Measurements from ENCODE around the gene DOCK3.
"Not testable (repeated sequence)": the region's sequence is repeated elsewhere in the genome, so short reads cannot be mapped to it uniquely, and the experiment has no call there.

The DOCK3 gene

DNA sequence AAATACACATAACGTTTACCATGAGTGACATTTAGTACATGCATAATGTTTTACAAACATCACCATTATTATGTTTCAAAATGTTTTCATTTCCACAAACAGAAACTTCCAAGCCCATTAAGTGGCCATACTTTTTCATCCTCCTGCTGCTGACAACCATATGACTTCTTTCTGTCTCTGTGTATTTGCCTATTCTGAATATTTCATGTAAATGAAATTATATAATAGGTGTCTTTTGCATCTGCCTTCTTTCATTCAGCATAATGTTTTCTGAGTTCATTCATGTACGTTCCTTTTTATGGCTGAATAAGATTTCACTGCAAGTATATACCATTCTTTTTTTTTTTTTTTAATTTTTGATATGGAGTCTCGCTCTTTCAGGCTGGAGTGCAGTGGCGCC lies 209.0 kb downstream of the DOCK3 start:
- no peak for DNase-seq (ENCODE audit: low spot score)

DNA sequence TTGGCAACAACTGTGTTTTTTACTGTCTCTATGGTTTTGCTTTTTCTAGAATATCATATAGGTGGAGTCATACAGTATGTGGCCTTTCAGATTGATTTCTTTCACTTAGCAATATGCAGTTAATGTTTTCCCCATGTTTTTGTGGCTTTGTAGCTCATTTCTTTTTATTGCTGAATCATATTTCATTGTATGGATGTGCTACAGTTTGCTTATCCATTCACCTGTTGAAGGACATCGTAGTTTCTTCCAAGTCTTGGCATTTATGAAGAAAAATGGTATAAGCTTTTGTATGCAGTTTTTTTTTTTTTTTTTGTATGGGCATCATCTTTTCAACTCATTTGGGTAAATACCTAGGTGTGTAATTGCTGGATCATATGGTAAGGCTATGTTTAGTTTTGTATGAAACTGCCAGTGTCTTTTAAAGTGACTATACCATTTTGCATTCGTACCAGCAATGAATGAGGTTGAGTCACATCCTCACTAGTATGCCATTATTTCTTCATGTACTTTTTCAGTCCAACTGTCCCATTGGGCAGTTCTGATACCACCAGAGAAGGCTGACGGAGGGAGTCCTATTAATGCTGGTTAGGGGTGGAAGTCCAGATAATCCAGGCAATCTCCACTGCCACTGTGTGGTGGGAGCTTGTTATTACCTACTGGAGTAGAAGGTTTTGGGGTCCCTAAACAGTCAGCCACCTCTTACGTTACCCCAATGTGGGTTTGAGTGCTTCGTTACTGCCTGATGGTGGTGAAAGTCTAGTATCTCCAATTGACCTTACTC lies 210.5 kb downstream of the DOCK3 start:
- no peak for DNase-seq (ENCODE audit: low spot score)

DNA sequence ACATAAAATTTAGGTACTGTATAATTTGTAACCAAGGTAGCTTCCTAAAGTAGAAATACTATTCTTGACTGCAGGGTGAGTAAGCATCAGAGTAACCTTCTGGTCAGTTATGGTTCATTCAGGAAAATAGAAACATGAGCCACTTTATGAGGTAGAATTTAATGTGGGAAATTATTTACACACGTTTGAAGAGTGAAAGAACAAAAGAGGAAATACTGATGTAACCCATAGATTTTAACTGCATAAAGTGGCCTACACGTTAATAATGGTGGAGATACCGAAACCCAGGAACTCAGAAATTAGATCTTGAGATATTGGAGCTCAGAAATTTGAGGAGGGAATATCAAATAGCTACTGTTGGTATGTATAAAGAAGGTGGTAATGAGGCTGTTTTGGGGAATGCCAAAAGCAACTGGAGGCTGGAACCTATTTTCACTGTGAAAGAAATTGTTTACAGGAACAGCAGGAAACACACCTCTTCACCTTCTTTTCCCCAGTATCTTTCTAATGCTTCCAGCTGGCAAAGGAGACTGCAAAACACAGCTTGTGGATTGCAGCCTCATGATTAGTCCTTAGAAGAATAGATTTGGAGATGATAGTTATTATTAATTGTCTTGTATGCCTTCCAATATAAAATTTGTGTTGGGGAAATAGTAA lies 216.1 kb downstream of the DOCK3 start:
- DNase-seq (ENCODE audit: low spot score) = no peak

DNA sequence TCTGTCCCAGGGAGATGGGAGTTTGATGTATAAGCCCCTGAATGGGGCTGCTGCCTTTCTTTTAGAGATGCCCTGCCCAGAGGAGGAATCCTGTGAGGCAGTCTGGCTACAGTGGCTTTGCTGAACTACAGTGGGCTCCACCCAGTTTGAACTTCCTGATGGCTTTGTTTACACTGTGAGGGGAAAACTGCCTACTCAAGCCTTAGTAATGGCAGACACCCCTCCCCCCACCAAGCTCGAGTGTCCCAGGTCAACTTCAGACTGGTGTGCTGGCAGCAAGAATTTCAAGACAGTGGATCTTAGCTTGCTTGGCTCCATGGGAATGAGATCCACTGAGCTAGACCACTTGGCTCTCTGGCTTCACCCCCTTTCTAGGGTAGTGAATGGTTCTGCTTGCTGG lies 226.4 kb downstream of the DOCK3 start:
- not testable (repeated sequence) for DNase-seq (ENCODE audit: low spot score)

DNA sequence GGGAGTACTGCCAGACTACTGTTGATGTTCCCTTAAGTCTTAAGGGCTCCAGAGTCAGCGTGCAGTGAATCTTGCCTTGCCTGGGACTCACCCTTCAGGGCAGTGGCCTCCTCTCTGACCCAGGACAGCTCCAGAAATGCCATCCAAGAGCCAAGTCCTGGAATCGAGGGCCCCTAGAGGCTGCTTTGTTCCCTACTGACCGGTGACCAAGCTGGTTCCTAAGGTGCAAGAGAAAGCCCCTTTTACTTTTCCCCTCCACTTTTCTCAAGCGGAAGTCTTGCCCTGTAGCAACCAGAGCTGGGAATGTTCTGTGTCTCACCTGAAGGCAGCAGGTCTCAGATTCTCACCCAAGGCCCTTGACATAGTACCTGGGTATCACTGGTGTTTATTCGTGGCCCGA lies 238.0 kb downstream of the DOCK3 start:
- no peak for DNase-seq (ENCODE audit: low spot score)

DNA sequence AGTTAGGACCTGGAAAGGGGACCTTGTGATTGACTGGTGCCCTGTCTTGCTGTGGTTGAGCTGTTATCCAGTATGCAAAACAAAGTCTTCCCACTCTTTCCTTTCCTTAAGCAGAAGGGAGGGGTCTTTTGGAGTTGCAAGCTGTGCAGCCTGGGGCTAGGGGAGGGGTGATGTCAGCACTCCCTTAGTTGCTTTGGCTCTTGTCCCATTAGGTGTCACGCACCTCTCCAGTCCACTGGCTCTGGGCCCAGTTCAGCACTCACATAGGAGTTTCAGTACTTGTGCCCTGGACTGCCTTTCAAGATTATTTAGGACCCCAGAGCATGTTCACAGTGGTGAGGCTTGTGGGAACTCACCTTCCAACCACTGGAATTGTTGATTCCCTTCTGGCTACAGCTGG lies 238.5 kb downstream of the DOCK3 start:
- DNase-seq (ENCODE audit: low spot score) = no peak

DNA sequence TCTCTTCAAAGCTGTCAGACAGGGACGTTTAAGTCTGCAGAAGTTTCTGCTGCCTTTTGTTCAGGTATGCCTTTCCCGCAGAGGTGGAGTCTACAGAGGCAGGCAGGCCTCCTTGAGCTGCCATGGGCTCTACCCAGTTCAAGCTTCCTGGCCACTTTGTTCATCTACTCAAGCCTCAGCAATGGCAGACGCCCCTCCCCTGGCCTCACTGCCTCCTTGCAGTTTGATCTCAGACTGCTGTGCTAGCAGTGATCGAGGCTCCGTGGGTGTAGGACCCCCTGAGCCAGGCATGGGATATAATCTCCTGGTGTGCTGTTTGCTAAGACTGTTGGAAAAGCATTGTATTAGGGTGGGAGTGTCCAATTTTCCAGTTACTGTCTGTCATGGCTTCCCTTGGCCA lies 247.3 kb downstream of the DOCK3 start:
- DNase-seq (ENCODE audit: low spot score) = not testable (repeated sequence)

DNA sequence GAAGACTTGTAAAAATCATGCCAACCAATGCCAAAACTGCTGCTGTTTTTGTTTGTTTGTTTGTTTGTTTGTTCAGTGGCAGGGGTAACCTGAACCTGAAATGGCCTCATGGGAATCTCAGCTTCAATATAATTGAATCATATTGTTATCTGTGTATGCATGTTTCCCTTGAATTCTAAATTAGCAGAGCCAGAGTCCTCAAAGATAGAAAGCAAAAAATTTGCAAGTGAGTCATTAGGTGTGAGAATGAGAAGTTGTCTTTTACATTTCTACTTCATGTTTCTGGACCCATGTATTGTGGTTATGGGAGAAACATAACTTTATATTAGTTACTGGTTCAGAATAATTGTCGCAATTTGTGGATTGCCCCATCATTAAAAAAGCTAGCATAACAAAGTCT lies 249.2 kb downstream of the DOCK3 start:
- no peak for DNase-seq (ENCODE audit: low spot score)

DNA sequence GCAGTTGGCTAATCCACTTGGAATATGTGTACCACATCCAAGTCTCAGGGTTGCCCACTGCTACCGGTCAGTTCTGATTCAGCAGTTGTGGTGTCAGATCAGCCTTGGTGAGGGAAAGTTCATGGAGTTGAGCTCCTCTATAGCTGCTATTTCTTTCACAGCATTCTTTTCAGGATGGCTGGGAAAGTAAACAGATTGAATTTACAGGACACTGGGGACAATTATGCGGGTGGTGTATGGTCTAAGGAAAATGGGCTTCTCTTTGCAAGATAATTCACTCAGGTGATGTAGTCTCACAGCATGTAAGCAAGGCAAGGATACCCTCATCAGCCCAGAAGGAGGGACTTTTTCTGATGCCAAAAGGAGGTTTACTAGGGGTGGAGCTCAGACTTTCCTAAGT lies 249.9 kb downstream of the DOCK3 start:
- no peak for DNase-seq (ENCODE audit: low spot score)

DNA sequence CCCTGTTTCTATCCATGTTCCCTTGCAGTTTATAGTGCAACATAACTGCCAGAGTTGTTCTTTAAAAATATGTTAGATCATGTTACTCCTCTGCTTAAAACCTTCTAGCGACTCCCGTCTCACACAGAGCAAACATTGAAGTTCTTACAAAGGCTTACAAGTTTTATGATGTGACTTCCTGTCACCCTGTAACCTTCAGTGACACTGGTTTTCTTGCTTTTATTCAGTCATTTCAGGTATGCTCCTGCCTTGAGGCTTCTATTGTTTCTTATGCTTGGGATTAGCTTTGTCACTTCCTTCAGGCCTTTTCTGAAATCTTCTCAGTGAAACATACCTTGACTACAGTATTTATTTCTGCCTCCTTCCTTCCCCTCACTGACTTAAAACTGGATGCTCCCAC lies 252.1 kb downstream of the DOCK3 start:
- DNase-seq (ENCODE audit: low spot score) = no peak

DNA sequence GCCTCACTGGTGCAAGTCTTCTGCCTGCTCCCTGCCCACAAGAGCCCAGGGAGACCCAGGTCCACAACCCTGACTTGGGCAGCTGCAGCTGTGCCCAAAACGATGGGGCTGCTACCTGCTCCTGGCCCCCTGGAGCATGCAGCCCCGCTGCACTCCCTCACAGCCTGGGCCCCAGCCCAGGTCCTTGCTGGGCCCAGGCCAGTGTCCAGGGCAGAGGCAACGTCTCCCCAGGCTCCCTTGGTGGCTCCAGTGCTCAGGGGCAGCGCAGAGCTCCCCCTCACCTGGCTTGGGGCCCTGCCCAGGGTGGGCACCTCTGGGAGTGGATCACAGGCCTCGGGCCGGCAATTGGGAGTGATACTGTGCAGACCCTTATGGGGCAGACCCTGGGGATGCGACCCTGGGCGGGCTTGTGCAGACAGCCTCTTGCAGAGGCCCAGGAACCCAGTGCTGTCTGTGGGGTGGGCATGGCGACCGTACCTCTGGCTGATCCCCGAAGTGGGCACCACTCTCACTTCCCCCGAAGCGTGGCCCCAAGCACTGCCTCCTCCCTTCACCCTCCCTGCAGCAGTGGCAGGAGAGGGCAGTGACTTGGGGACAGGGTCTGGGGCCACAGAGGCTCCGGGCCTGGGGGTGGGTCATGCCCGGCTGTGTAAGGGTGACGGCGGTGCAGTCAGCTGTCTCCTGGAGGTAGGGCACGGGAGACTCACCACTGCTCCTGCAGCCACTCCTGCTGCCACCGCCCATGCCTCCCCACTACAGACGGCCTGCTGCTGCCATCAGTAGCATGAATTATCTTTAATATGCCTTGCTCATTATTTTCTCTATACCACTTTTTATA lies 255.9 kb downstream of the DOCK3 start:
- no peak for DNase-seq (ENCODE audit: low spot score)

DNA sequence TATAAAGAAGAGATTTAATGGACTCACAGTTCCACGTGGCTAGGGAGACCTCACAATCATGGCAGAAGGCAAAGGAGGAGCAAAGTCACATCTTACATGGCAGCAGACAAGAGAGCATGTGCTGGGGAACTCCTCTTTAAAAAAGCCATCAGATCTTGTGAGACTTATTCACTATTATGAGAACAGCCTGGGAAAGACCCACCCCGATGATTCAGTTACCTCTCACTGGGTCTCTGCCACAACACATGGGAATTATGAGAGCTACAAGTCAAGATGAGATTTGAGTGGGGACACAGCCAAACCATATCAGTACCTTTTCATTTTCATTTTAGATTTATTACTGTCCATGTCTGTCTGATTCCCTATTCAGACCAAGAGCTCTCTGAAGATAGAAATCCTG lies 258.2 kb downstream of the DOCK3 start:
- not testable (repeated sequence) for DNase-seq (ENCODE audit: low spot score)

DNA sequence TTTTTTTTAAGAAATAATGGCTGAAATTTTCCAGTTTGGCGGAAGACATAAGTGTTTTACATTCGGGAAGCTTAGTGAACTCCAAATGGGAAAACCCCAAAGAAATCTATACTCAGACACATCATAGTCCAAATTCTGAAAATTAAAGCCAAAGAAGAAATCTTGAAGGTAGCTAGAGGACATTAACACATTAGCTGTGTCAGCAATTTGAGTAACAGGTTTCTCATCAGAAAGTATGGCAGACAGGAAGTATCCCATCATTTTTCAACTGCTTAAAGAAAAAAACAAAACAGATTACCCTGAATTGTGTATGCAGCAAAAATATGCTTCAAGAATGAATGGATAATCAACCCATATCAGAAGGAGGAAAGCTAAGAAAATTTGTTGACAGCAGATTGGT lies 261.7 kb downstream of the DOCK3 start:
- no peak for DNase-seq (ENCODE audit: low spot score)

DNA sequence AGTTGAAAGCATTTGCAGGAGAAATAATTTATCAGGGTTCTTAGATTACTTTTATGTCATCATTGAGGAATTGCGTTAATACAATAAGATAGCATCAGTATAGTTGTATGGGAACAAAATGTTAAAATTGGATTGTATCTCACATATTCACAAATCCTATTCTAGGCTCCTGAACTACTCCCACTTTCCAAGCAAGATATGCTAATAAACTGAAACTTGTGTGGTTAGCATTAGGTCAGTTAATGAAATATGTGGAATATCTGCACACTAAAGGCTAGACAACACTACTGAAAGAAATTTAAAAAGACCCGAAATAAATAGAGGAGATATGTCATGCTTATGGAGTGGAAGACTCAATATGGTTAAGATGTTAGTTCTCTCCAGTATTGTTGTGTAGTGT lies 272.7 kb downstream of the DOCK3 start:
- no peak for DNase-seq (ENCODE audit: low spot score)

DNA sequence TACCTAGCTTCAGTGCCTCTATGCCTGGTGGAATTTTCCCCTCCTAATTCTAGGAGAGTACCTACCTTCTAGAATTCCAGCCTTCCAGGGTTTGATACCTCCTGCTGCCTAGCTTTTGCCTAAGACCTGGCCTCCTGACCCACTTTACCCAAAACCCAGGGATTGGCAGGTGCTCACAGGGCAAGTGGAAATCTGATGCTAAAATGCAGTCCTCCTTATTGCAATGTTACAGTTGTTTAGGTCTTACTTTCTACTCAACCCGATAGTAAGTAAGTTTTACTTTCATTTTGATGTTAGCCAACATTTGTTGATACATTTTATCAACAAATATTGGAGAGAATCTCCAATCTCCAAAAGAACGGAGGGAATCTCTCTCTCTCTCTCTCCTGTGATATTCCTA lies 275.9 kb downstream of the DOCK3 start:
- no peak for DNase-seq (ENCODE audit: low spot score)

DNA sequence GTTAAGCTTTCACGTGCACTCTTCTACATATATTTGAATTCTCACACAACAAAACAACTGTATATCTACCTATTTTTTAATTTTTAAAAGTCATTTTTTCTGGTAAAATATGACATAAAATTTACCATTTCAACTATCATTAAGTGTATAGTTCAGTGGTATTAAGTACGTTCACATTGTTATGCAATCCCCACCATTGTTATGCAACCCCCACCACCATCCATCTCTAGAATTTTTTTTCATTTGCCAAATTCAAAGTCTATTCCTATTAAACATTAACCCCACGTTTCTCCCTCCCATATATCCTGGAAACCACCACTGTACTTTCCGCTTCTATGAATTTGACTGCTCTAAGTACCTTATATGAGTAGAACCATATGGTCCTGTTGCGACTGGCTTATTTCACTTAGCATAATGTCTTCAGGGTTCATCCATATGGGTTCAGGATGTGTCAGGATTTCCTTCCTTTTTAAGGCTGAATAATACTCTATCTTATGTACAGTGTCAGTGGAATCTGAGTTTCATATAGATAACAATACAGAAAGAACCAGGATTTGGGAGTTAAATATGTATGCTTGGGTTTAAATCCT lies 279.2 kb downstream of the DOCK3 start:
- no peak for DNase-seq (ENCODE audit: low spot score)

DNA sequence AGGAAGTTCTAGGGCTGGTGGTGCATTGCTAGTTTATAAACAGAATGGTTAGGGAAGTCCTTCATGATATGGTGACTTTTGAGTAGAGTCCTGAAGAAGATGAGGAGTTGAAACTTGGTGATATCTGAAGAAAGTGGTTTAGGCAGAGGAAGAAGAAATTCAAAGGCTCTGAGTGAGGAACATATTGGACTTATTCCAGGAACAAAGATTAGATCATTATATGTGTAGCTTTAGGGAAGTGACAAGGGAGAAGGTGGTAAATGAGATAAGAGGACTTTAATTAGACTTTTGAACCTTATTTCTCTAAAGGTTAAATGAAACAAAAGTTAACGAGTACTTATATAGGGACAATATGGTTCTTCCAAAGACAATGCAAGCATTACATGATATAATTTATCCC lies 286.7 kb downstream of the DOCK3 start:
- no peak for DNase-seq (ENCODE audit: low spot score)

DNA sequence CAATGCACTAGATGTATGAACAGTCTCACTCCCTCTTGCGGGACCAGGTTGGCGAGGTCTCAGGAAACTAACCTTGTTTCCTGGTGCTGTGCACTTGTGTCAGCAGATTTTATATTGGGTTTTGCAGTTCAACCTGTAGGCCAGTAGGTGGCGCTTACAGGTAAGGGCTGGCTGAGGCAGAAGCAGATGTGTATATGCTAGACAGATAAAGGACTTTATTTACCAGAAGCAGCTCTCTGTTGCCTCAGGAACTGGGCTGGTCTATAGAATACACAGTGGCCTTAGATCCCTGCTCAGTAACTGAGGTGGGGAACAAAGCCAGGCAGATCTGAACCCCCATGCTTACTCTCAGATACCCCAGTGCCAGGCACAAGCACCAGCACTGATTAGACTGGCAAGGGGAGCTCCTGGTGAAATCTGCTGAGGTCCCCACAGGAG lies 296.8 kb downstream of the DOCK3 start:
- no peak for DNase-seq (ENCODE audit: low spot score)

DNA sequence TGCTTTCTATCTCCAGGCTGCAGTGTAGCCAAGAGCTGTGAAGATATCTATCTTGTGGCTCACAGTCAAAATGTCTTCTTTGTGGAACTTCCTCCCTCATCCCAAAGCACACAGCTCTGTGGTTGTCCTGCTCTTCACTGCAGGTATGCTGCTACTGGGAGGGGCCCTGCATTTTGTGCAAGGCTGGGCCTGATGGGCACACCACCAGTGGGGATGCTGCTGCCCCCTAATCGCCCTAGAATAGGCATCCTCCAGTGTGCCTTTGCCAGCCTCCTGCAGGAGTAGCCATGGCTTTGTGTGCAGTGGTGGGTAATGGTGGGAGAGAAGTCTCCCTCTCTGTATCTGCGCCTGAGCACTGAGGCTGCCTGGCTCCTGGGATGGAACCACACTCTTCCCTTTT lies 297.3 kb downstream of the DOCK3 start:
- no peak for DNase-seq (ENCODE audit: low spot score)

DNA sequence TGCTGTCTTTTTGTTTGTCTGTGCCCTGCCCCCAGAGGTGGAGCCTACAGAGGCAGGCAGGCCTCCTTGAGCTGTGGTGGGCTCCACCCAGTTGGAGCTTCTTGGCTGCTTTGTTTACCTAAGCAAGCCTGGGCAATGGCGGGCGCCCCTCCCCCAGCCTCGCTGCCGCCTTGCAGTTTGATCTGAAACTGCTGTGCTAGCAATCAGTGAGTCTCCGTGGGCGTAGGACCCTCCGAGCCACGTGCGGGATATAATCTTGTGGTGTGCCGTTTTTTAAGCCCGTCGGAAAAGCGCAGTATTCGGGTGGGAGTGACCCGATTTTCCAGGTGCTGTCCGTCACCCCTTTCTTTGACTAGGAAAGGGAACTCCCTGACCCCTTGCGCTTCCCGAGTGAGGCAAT lies 303.9 kb downstream of the DOCK3 start:
- not testable (repeated sequence) for DNase-seq (ENCODE audit: low spot score)

DNA sequence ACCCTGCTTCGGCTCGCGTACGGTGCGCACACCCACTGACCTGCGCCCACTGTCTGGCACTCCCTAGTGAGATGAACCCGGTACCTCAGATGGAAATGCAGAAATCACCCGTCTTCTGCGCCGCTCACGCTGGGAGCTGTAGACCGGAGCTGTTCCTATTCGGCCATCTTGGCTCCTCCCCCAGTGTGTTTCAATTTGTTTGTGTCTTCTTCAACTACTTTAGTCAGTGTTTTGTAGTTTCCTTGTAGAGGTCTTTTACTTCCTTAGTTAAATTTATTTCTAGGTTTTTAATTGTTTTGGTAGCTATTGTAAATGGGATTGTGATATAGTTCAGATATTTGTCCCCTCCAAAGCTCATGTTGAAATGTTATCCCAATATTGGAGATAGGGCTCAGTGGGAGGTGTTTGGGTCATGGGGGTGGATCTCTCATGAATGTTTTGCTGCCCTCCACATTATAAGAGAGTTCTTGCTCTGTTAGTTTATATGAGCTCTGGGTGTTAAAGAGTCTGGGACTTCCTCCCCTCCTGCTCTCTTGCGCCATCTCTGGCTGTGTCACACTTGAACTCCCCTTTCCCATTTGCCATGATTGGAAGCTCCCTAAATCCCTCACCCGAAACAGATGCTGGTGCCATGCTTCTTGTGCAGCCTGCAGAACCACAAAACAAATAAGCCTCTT lies 304.4 kb downstream of the DOCK3 start:
- DNase-seq (ENCODE audit: low spot score) = no peak

Measured in putamen (tissue), 1 donor.